Fibroblast of lung (primary cell): ENCODE measurements around the gene THBS4. TPM values are rescaled to one million over a fixed set of nuclear protein-coding genes. Genes with fewer than 3 reads are reported as not detected.

Experiments used
- DNase-seq, 2 donors: peaks; one replicate each; pipeline versions ENCODE4 v3.0.0 to v3.0.0-alpha.2; 2010; ENCODE audit warnings: low read depth in 2 of 2
- H2AFZ ChIP-seq: 2 replicates; pipeline ENCODE4 v1.5.1; 2012; ENCODE audit warnings: low read length, control low read depth, inconsistent platforms
- H3K27ac ChIP-seq: 2 replicates; pipeline ENCODE4 v1.5.1; 2011; ENCODE audit warnings: low read length, control low read depth; ENCODE audit not compliant: insufficient read depth
- H3K27me3 ChIP-seq: 2 replicates; pipeline ENCODE4 v1.5.1; 2011; ENCODE audit warnings: mild to moderate bottlenecking, low read length; ENCODE audit not compliant: control insufficient read depth, insufficient read depth
- H3K36me3 ChIP-seq: 2 replicates; pipeline ENCODE4 v1.5.1; 2011; ENCODE audit warnings: low read length; ENCODE audit not compliant: control insufficient read depth, insufficient read depth
- H3K4me1 ChIP-seq: 2 replicates; pipeline ENCODE4 v1.5.1; 2011; ENCODE audit warnings: low read length; ENCODE audit not compliant: control insufficient read depth, insufficient read depth; ENCODE audit errors: extremely low read depth
- H3K4me2 ChIP-seq: 2 replicates; pipeline ENCODE4 v1.5.1; 2011; ENCODE audit warnings: low read length, control low read depth; ENCODE audit not compliant: insufficient read depth; ENCODE audit errors: extremely low read depth
- H3K4me3 ChIP-seq, 4 experiments: fragments of 200-600 bp in 1 of 4; sonication (generic) in 1 of 4; replicated peaks in 1 of 4; 2 replicates each; pipeline ENCODE4 v1.5.1; 2011 to 2016; ENCODE audit warnings: low read length in 4 of 4, low read depth in 3 of 4, mild to moderate bottlenecking in 3 of 4, control low read depth in 2 of 4, inconsistent platforms in 1 of 4, mixed read lengths in 1 of 4; ENCODE audit not compliant: insufficient read depth in 1 of 4; ENCODE audit errors: control extremely low read depth in 1 of 4
- H3K79me2 ChIP-seq: 2 replicates; pipeline ENCODE4 v1.5.1; 2012; ENCODE audit warnings: mild to moderate bottlenecking, low read length, inconsistent platforms; ENCODE audit not compliant: control insufficient read depth, insufficient read depth
- H3K9ac ChIP-seq: 2 replicates; pipeline ENCODE4 v1.5.1; 2011; ENCODE audit warnings: mild to moderate bottlenecking, low read length, control low read depth; ENCODE audit not compliant: insufficient read depth
- H3K9me3 ChIP-seq: 2 replicates; pipeline ENCODE4 v1.5.1; 2012; ENCODE audit warnings: low read depth, low read length; ENCODE audit not compliant: control insufficient read depth, insufficient read depth
- H4K20me1 ChIP-seq: 2 replicates; pipeline ENCODE4 v1.5.1; 2011; ENCODE audit warnings: low read length; ENCODE audit not compliant: control insufficient read depth, insufficient read depth; ENCODE audit errors: extremely low read depth
- CTCF ChIP-seq, 2 donors: IDR thresholded peaks in 1 of 2; conservative IDR thresholded peaks in 1 of 2; 1 replicate in 1 of 2; 2 replicates in 1 of 2; pipeline ENCODE4 v1.5.1; 2011 to 2012; ENCODE audit warnings: low read length in 2 of 2, control low read depth in 1 of 2, inconsistent platforms in 1 of 2, low read depth in 1 of 2, mild to moderate bottlenecking in 1 of 2
- EZH2 ChIP-seq: IDR thresholded peaks from 2 replicates; pipeline ENCODE4 v1.5.1; 2012; ENCODE audit warnings: low read length, control low read depth, mild to moderate bottlenecking; ENCODE audit errors: missing control alignments
- polyA plus RNA-seq, 2 donors: library from polyadenylated mRNA; depleted of rRNA in 1 of 2; stranded (reverse) in 1 of 2; unstranded in 1 of 2; fragments of >200 nt; gene quantifications; 2 replicates each; pipeline ENCODE4 v1.2.1, GENCODE V29; 2011 to 2012; ENCODE audit warnings: missing spikeins in 1 of 2
- total RNA-seq: library from RNA; depleted of rRNA; stranded (reverse); fragments of >200 nt; gene quantifications from 2 replicates; pipeline ENCODE4 v1.2.1, GENCODE V29; 2014

THBS4 gene
- total and polyA plus RNA-seq, 2 donors (not counting 1 experiment from before 2014, with no cell fraction given): 0.11 to 1.5 TPM

GRCh38 chr5:80125022-80125961, 90.1 kb downstream of the THBS4 start:
- Histone ChIP-seq H3K4me1 (no peaks in the 10 kb centered on the region), H3K4me2 (no peak overlapping the region), H3K9me3 (no peaks in the 10 kb centered on the region), H3K79me2 (no peaks in the 10 kb centered on the region), H2AFZ (no peak overlapping the region), H3K27me3 (no peaks in the 10 kb centered on the region), H4K20me1 (no peaks in the 10 kb centered on the region), H3K36me3 (no peaks in the 10 kb centered on the region), H3K4me3 (no peak overlapping the region), H3K9ac (no peak overlapping the region), H3K27ac (no peak overlapping the region)
- no peak for DNase-seq
- TF ChIP-seq CTCF (conservative IDR thresholded peaks at IDR 0.05 in 1 of 2, IDR thresholded peaks at IDR 0.05 in 1 of 2; ENCODE audit: low read depth in 1 of 2, low read length in 2 of 2) (no peak), EZH2 (no peak)

GRCh38 chr5:80125962-80126480, 90.9 kb downstream of the THBS4 start:
- DNase-seq: peak; percentile 21 to 89
- H3K27ac ChIP-seq: no peak overlapping the region
- no peaks in the 10 kb centered on the region for H3K27me3 ChIP-seq
- H4K20me1 ChIP-seq: no peaks in the 10 kb centered on the region
- no peaks in the 10 kb centered on the region for H3K36me3 ChIP-seq
- no peak overlapping the region for H3K9ac ChIP-seq
- no peaks in the 10 kb centered on the region for H3K9me3 ChIP-seq
- no peak overlapping the region for H3K4me3 ChIP-seq
- TF ChIP-seq EZH2 (no peak), CTCF (conservative IDR thresholded peaks at IDR 0.05 in 1 of 2, IDR thresholded peaks at IDR 0.05 in 1 of 2; ENCODE audit: low read depth in 1 of 2, low read length in 2 of 2) (no peak)
- H3K4me1 ChIP-seq: no peaks in the 10 kb centered on the region
- no peaks in the 10 kb centered on the region for H3K79me2 ChIP-seq
- no peak overlapping the region for H2AFZ ChIP-seq
- H3K4me2 ChIP-seq: peak overlapping the region; percentile 17

GRCh38 chr5:80127116-80127552, 92.0 kb downstream of the THBS4 start:
- Histone ChIP-seq H3K79me2 (no peaks in the 10 kb centered on the region), H2AFZ (no peak overlapping the region), H3K9me3 (no peaks in the 10 kb centered on the region), H3K36me3 (no peaks in the 10 kb centered on the region), H3K9ac (no peak overlapping the region), H3K27ac (no peak overlapping the region), H3K4me1 (no peaks in the 10 kb centered on the region), H4K20me1 (no peaks in the 10 kb centered on the region), H3K27me3 (no peaks in the 10 kb centered on the region), H3K4me3 (no peak overlapping the region), H3K4me2 (no peak overlapping the region)
- TF ChIP-seq EZH2 (no peak), CTCF (conservative IDR thresholded peaks at IDR 0.05 in 1 of 2, IDR thresholded peaks at IDR 0.05 in 1 of 2; ENCODE audit: low read depth in 1 of 2, low read length in 2 of 2) (no peak)
- DNase-seq: peak in 1 of 2 donors; percentile 24
